GM10266 (cell line): ENCODE data around the gene NOP14.

Experiments used
- DNase-seq: peaks from one replicate; pipeline ENCODE4 v3.0.0; 2012; ENCODE audit errors: extremely low spot score
- TF ChIP-seq, protein P1 (sequence below): IDR thresholded peaks from 2 replicates; pipeline ENCODE4 v1.5.1; 2012; ENCODE audit warnings: mild to moderate bottlenecking, low read depth; ENCODE audit not compliant: control insufficient read depth, insufficient read depth; ENCODE audit errors: missing control alignments

Gene NOP14

DNA sequence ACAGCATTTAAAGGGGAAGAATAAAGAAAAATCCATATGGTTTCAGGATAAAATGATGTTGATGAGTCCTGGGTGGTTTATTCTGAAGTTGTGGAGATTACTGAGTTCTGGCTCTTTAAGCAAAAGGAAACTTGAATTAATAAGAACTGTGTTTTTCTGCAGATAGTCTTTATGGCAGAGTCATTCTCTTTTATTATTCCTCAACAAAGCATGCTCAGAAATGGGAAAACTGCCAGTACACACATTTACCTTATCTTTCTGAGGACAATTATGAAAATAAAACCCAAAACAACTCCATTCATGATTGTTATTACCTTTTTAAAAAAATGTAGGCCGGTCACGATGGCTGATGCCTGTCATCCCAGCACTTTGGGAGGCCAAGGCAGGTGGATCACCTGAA lies 61.1 kb downstream of the NOP14 start:
- DNase-seq = no peak
- TF ChIP-seq, protein P1, sequence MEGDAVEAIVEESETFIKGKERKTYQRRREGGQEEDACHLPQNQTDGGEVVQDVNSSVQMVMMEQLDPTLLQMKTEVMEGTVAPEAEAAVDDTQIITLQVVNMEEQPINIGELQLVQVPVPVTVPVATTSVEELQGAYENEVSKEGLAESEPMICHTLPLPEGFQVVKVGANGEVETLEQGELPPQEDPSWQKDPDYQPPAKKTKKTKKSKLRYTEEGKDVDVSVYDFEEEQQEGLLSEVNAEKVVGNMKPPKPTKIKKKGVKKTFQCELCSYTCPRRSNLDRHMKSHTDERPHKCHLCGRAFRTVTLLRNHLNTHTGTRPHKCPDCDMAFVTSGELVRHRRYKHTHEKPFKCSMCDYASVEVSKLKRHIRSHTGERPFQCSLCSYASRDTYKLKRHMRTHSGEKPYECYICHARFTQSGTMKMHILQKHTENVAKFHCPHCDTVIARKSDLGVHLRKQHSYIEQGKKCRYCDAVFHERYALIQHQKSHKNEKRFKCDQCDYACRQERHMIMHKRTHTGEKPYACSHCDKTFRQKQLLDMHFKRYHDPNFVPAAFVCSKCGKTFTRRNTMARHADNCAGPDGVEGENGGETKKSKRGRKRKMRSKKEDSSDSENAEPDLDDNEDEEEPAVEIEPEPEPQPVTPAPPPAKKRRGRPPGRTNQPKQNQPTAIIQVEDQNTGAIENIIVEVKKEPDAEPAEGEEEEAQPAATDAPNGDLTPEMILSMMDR = no peak

DNA sequence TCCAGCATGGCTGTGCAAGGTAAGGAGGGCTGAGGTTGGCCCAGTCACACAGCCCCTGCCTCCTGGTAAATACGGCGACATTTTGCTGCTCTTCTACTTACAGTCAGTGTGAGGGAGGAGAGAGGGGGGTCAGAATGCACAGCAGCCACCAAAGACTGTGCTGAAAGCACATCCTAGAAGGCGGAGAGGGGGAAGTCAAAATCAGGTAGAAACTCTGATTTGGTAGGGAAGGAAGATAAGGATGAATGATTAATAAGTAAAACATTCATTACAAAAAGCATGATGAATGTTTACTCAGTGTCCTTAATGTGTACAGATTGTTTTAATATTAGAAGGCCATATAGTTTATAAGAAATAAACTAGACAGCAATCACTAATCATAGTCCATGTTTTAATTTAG lies 62.0 kb downstream of the NOP14 start:
- TF ChIP-seq, protein P1 = no peak
- DNase-seq = no peak

DNA sequence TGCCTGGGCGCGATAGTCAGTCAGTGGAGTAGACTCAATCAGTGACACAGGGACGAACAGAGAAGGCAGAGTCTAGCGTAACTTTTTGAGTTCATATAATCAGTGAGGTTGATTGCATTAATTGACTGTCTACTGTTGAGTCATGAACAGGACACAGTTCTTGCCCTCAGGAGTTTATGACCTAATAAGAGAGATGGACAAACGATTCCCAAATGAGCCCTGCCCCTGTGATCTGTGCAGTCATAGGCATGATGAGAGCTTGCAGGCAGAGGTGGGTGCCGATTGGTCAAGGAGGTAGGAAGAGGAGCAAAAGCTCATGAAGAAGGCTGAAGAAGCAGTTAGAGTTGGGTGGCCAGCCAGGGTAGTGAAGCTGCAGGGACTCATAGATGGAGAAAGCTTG lies 62.5 kb downstream of the NOP14 start:
- TF ChIP-seq, protein P1 = no peak
- no peak for DNase-seq

DNA sequence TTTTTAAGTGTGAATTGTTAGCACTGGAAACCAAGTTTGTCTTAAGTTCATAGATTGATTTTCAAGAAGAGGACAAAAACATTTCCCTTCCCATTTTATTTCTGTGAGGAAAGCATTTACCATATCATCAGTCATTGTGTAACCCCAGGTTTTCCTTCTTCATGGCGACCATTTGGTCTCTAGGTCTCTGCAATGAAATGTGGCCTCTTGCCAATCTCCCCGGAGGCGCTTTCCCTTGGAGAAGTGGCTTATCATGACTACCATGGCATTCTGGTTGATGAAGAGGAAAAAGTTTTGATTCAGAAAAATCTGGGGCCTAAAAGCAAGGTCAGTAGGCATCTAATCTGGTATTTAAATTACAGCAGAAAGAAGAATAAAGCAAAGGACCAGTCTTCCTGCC lies 65.2 kb downstream of the NOP14 start:
- TF ChIP-seq, protein P1 = no peak
- DNase-seq = no peak

DNA sequence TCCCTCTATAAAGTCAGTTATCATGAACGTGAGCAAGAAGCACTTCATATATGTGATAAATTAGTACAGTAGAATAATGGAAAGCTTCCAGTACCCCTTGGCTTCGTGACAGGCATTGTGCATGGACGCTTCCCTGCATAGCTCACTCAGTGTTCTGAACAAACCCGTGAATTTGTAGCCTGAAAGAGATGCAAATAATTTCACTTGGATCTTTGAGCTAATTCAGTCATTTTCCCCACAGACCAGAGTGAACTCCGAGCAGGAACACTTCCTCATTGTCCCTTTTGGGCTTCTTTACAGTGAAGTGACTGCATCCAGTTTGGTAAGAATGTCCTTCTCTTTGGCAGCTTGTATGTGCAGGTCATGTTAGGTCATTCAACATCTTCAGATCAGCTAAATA lies 69.4 kb downstream of the NOP14 start:
- TF ChIP-seq, protein P1 = no peak
- no peak for DNase-seq

DNA sequence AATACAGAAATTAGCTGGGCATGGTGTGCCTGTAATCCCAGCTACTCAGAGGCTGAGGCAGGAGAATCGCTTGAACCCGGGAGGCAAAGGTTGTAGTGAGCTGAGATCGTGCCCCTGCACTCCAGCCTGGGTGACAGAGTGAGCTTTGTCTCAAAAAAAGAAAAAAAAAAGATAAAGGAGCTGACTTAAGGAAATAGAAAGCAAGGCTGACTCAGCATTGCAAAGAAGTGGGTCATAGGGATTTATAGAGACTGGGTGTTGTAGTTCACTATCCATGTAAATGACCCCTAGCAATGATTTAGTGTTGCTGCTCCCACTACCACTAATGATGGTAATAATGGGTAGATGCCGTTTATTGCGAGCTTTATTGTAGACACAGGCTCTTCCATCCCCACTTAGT lies 71.9 kb downstream of the NOP14 start:
- TF ChIP-seq, protein P1 = no peak
- DNase-seq = no peak

DNA sequence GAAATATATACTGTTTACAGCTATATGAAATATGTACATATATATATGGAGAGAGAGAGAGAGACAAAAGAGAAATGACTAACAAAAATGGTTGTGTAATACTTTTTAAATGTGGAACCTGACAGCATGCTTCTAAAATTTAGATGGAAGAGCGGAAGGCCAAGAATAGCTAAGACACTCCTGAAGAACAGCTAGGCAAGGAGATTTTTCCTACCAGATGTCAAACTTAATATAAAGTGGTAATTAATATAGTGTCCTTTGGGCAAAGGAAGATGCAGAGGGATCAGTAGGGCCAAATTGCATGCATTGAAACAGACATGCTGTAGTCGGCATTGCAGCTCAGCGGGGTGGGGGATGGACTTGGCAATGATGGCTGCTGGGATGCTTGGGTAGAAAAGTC lies 74.3 kb downstream of the NOP14 start:
- DNase-seq = no peak
- TF ChIP-seq, protein P1 = no peak
